ENCODE results near the gene TSSK6.

TSSK6 gene

GRCh38 chr19:19527674-19528625, 12.6 kb upstream of the TSSK6 start:
- TF ChIP-seq CTCF (IDR thresholded peaks at IDR 0.05; ENCODE audit: low read length) (no peak), EZH2 (IDR thresholded peaks at IDR 0.05; ENCODE audit: borderline replicate concordance, low read length) (no peak)
- Histone ChIP-seq H3F3A (ENCODE audit: insufficient read depth, low read length) (no peaks in the 10 kb centered on the region; the same call in 1 of the 2 replicates), H3K9ac (ENCODE audit: low read length) (no peak overlapping the region), H3K4me1 (ENCODE audit: insufficient read depth, low read length, severe bottlenecking) (peaks cover 50% of the 10 kb centered on the region), H3K27ac (ENCODE audit: low read depth, low read length, poor library complexity, severe bottlenecking) (peak overlapping the region; percentile 96), H3K9me3 (ENCODE audit: low read length) (no peaks in the 10 kb centered on the region), H3K27me3 (ENCODE audit: insufficient read depth, low read length) (no peaks in the 10 kb centered on the region), H3K79me2 (ENCODE audit: insufficient read depth, low read length) (peaks cover 3% of the 10 kb centered on the region), H3K9me2 (ENCODE audit: low read depth, low read length) (no peaks in the 10 kb centered on the region), H4K20me1 (ENCODE audit: insufficient read depth, low read length) (no peaks in the 10 kb centered on the region), H2AFZ (ENCODE audit: low read length) (no peak overlapping the region), H3K4me3 (ENCODE audit: low read depth, low read length, poor library complexity, severe bottlenecking) (no peak overlapping the region), H3K36me3 (ENCODE audit: insufficient read depth, low read length) (peaks cover 41% of the 10 kb centered on the region), H3K4me2 (ENCODE audit: low read length) (no peak overlapping the region)

- H2AFZ ChIP-seq (ENCODE audit: low read length), result no peak overlapping the region
- no peaks in the 10 kb centered on the region for H3K27me3 ChIP-seq (ENCODE audit: insufficient read depth, low read length)
- peak overlapping the region; percentile 25; the same call in 1 of the 2 replicates for H3K9ac ChIP-seq (ENCODE audit: low read length)
- no peak overlapping the region for H3K4me3 ChIP-seq (ENCODE audit: low read depth, low read length, poor library complexity, severe bottlenecking)
- H3F3A ChIP-seq (ENCODE audit: insufficient read depth, low read length), result no peaks in the 10 kb centered on the region; the same call in 1 of the 2 replicates
- no peaks in the 10 kb centered on the region for H3K9me3 ChIP-seq (ENCODE audit: low read length)
- peak overlapping the region; percentile 96 for H3K27ac ChIP-seq (ENCODE audit: low read depth, low read length, poor library complexity, severe bottlenecking)
- TF ChIP-seq CTCF (IDR thresholded peaks at IDR 0.05; ENCODE audit: low read length), result no peak
- no peaks in the 10 kb centered on the region for H3K9me2 ChIP-seq (ENCODE audit: low read depth, low read length)
- peak overlapping the region; percentile 69; the same call in 1 of the 2 replicates for H3K4me2 ChIP-seq (ENCODE audit: low read length)
- H3K4me1 ChIP-seq (ENCODE audit: insufficient read depth, low read length, severe bottlenecking), result peaks cover 51% of the 10 kb centered on the region
- peaks cover 8% of the 10 kb centered on the region for H3K79me2 ChIP-seq (ENCODE audit: insufficient read depth, low read length)
- peaks cover 44% of the 10 kb centered on the region for H3K36me3 ChIP-seq (ENCODE audit: insufficient read depth, low read length)
- H4K20me1 ChIP-seq (ENCODE audit: insufficient read depth, low read length), result no peaks in the 10 kb centered on the region
Observed at GRCh38 chr19:19527371-19527656, 12.0 kb upstream of the TSSK6 start.

GRCh38 chr19:19526581-19527370, 11.4 kb upstream of the TSSK6 start:
- H3K27me3 ChIP-seq (ENCODE audit: insufficient read depth, low read length), result no peaks in the 10 kb centered on the region
- H2AFZ ChIP-seq (ENCODE audit: low read length), result no peak overlapping the region
- peak overlapping the region; percentile 96 for H3K27ac ChIP-seq (ENCODE audit: low read depth, low read length, poor library complexity, severe bottlenecking)
- H3K9me2 ChIP-seq (ENCODE audit: low read depth, low read length), result no peaks in the 10 kb centered on the region
- peak overlapping the region; percentile 43 for H3K4me3 ChIP-seq (ENCODE audit: low read depth, low read length, poor library complexity, severe bottlenecking)
- peak overlapping the region; percentile 65; the same call in 1 of the 2 replicates for H3K9ac ChIP-seq (ENCODE audit: low read length)
- peaks cover 51% of the 10 kb centered on the region for H3K4me1 ChIP-seq (ENCODE audit: insufficient read depth, low read length, severe bottlenecking)
- peak overlapping the region; percentile 69 for H3K4me2 ChIP-seq (ENCODE audit: low read length)
- no peaks in the 10 kb centered on the region for H4K20me1 ChIP-seq (ENCODE audit: insufficient read depth, low read length)
- peaks cover 44% of the 10 kb centered on the region for H3K36me3 ChIP-seq (ENCODE audit: insufficient read depth, low read length)
- H3K79me2 ChIP-seq (ENCODE audit: insufficient read depth, low read length), result peaks cover 11% of the 10 kb centered on the region
- H3K9me3 ChIP-seq (ENCODE audit: low read length), result no peaks in the 10 kb centered on the region
- no peaks in the 10 kb centered on the region; the same call in 1 of the 2 replicates for H3F3A ChIP-seq (ENCODE audit: insufficient read depth, low read length)
- no peak for TF ChIP-seq CTCF (IDR thresholded peaks at IDR 0.05; ENCODE audit: low read length)
- TF ChIP-seq EZH2 (IDR thresholded peaks at IDR 0.05; ENCODE audit: borderline replicate concordance, low read length), result no peak

Data from OCI-LY1 (cell line).